ENCODE measurements around the gene NACC2. TPM values are rescaled to one million over a fixed set of nuclear protein-coding genes. Genes with fewer than 3 reads are reported as not detected.
A peak's percentile ranks its signal among the peaks of the same experiment; 100 is the strongest.

Gene NACC2
- total RNA-seq, 1 experiment from 2014 or later = not detected

DNA sequence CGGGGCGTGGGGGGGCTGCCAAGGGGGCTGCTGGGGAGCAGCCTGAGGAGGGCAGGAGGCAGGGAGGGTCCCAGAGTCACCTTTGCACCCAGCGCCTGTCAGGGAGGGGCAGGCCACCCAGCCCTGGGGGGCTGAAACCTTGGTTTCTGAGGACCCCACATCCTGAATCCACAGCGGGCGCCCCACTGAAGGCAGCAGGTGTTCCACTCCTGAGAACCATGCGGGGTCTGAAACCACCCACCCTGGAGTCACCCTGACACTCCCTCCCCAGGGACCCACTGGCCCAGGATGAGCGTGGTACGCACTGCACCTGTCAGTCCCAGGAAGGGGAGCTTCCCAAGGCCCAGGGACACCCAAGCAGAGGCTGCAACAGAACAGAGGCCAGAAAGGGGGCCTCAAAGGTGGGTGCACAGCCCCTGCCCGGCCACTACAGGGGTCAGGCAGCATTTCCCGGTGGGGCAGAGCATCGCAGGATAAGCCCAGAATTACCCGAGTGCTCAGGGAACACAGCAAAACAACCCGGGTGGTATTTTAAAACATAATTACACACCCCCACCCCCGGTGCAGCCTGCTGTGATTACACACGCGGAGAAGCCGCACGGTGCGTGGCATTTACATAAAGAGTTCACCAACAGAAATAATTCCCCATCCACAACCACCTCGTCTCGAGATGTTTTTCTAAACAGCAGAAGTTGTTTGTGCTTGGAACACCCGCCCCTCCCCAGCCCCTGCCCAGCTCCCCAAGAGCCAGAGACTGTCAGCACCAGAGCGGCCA lies 76.6 kb downstream of the NACC2 start:
- DNase-seq = no peak
- H3K79me2 ChIP-seq (ENCODE audit: low read length) = no peaks in the 10 kb centered on the region

DNA sequence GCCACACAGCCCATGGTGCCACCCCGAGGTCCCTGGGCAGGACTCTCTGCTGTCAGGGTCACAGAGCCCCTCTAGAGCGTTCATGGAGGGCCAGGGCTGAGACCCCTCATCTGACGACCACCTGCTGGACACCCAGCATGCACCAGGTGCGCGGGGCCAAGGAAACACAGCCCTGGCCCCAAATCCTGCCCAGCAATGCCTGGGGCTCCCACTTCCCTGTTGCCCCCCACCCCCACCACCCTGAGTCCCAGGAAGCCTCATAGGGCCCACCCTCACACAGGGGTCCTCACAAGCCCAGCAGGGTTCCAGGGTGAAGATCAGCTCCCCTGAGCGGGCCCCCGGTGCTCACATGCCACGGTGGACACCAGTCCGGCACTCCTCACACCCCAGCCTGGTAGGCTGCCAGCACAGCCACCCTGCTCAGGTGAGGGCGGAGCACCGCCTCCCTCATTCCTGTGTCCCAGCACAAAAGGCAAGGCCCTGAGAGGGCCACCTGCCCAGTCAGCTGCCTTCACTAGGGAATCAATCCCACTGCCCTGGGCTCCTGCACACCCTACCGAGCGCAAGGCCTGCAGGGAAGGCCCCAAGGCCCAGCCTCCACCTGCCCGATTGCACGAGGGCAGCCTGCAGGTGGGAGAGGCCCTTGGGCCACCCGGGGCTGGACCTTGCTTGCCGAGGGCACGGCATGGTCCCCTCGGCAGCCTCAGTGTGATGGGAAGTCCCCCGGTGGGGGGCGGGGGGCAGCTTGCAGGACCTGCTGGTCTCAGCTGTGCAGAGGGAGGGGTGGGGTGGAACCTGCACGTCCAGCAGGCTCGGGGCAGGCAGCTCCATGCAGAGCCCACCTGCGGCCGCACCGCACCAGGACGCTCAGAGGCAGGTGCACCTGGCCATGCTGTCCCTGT lies 77.5 kb downstream of the NACC2 start:
- H3K4me2 ChIP-seq (ENCODE audit: low read depth, low read length, poor library complexity, severe bottlenecking) = no peak overlapping the region
- no peak overlapping the region for H3K9ac ChIP-seq (ENCODE audit: low read length)
- H3K27me3 ChIP-seq (ENCODE audit: low read length) = no peaks in the 10 kb centered on the region
- no peaks in the 10 kb centered on the region; the same call in 1 of the 2 replicates for H3K9me3 ChIP-seq (ENCODE audit: low read length)
- H3K36me3 ChIP-seq (ENCODE audit: insufficient read depth, low read length) = no peaks in the 10 kb centered on the region
- H3K9me2 ChIP-seq (replicated peaks; ENCODE audit: insufficient read depth, low read length) = no peaks in the 10 kb centered on the region
- H3K4me3 ChIP-seq (ENCODE audit: low read length) = no peak overlapping the region
- 0 out of 2 replicates have a peak, but pooled peaks cover 7% of the 10 kb centered on the region for H4K20me1 ChIP-seq (ENCODE audit: insufficient read depth, low read depth, low read length)
- no peaks in the 10 kb centered on the region for H3K79me2 ChIP-seq (ENCODE audit: low read length)
- H2AFZ ChIP-seq (ENCODE audit: low read length) = no peak overlapping the region
- peak; percentile 25 for DNase-seq
- H3K27ac ChIP-seq (ENCODE audit: low read length) = no peak overlapping the region
- H3K4me1 ChIP-seq (ENCODE audit: low read length) = peaks cover 24% of the 10 kb centered on the region

More for the DNA sequence above, 76.6 kb downstream of the NACC2 start:
- peaks cover 15% of the 10 kb centered on the region for H3K4me1 ChIP-seq (ENCODE audit: low read length)
- no peaks in the 10 kb centered on the region for H3K9me2 ChIP-seq (replicated peaks; ENCODE audit: insufficient read depth, low read length)
- H3K9me3 ChIP-seq (ENCODE audit: low read length) = no peaks in the 10 kb centered on the region; the same call in 1 of the 2 replicates
- no peaks in the 10 kb centered on the region for H3K27me3 ChIP-seq (ENCODE audit: low read length)
- H2AFZ ChIP-seq (ENCODE audit: low read length) = no peak overlapping the region
- H4K20me1 ChIP-seq (ENCODE audit: insufficient read depth, low read depth, low read length) = 0 out of 2 replicates have a peak, but pooled peaks cover 7% of the 10 kb centered on the region
- H3K36me3 ChIP-seq (ENCODE audit: insufficient read depth, low read length) = no peaks in the 10 kb centered on the region
- no peak overlapping the region for H3K27ac ChIP-seq (ENCODE audit: low read length)
- H3K4me3 ChIP-seq (ENCODE audit: low read length) = no peak overlapping the region
- no peak overlapping the region for H3K4me2 ChIP-seq (ENCODE audit: low read depth, low read length, poor library complexity, severe bottlenecking)
- H3K9ac ChIP-seq (ENCODE audit: low read length) = no peak overlapping the region

DNA sequence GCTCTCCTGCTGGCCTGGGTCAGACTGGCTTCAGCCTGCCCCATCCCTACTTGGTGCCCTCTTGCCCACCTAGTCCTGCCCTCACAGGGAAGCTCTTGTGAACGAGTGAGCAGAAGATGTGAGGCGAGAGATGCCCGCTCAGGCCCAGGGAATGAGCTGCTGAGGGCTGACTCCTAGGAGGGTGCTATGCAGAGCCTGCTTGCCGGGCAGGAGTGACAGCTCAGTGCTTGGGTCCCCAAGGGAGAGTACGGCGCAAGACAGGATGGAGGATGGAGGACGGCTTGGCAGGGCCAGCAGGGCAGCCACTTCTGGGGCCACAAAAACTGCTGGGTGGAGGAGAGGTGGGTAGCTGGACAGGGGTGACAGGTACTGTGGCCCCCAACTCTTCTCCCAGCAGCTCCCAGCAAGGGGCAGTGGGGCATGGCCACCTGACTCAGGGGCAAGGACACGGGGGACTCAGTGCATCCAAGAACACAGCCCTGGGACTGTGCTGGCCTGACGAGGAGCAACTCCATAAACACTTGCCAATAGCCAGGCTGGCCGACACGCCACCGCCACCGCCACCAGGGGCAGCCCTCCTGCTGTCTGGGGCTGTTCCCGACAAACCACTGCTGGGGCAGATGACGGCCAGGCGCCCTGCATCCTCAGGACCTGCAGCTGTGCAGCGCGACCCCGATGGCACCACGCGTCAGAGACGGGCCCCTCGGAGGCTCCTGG lies 78.4 kb downstream of the NACC2 start:
- Histone ChIP-seq H3K9me3 (ENCODE audit: low read length) (no peaks in the 10 kb centered on the region; the same call in 1 of the 2 replicates), H3K4me2 (ENCODE audit: low read depth, low read length, poor library complexity, severe bottlenecking) (no peak overlapping the region), H3K4me1 (ENCODE audit: low read length) (peaks cover 32% of the 10 kb centered on the region), H3K27ac (ENCODE audit: low read length) (no peak overlapping the region), H3K9ac (ENCODE audit: low read length) (no peak overlapping the region), H3K27me3 (ENCODE audit: low read length) (no peaks in the 10 kb centered on the region), H3K36me3 (ENCODE audit: insufficient read depth, low read length) (no peaks in the 10 kb centered on the region), H2AFZ (ENCODE audit: low read length) (no peak overlapping the region), H3K4me3 (ENCODE audit: low read length) (no peak overlapping the region), H3K79me2 (ENCODE audit: low read length) (no peaks in the 10 kb centered on the region), H4K20me1 (ENCODE audit: insufficient read depth, low read depth, low read length) (0 out of 2 replicates have a peak, but pooled peaks cover 7% of the 10 kb centered on the region), H3K9me2 (replicated peaks; ENCODE audit: insufficient read depth, low read length) (no peaks in the 10 kb centered on the region)
- DNase-seq = peak; percentile 61

GRCh38 chr9:136015656-136016571 lies 79.2 kb downstream of the NACC2 start:
- H3K27me3 ChIP-seq (ENCODE audit: low read length) = no peaks in the 10 kb centered on the region
- no peak overlapping the region for H2AFZ ChIP-seq (ENCODE audit: low read length)
- H3K4me1 ChIP-seq (ENCODE audit: low read length) = peaks cover 41% of the 10 kb centered on the region
- H3K9ac ChIP-seq (ENCODE audit: low read length) = no peak overlapping the region
- 0 out of 2 replicates have a peak, but pooled peaks cover 7% of the 10 kb centered on the region for H4K20me1 ChIP-seq (ENCODE audit: insufficient read depth, low read depth, low read length)
- no peaks in the 10 kb centered on the region for H3K36me3 ChIP-seq (ENCODE audit: insufficient read depth, low read length)
- H3K27ac ChIP-seq (ENCODE audit: low read length) = no peak overlapping the region
- no peaks in the 10 kb centered on the region; the same call in 1 of the 2 replicates for H3K9me3 ChIP-seq (ENCODE audit: low read length)
- no peaks in the 10 kb centered on the region for H3K79me2 ChIP-seq (ENCODE audit: low read length)
- no peak overlapping the region for H3K4me2 ChIP-seq (ENCODE audit: low read depth, low read length, poor library complexity, severe bottlenecking)
- peak; percentile 41 for DNase-seq
- H3K9me2 ChIP-seq (replicated peaks; ENCODE audit: insufficient read depth, low read length) = no peaks in the 10 kb centered on the region
- H3K4me3 ChIP-seq (ENCODE audit: low read length) = no peak overlapping the region

DNA sequence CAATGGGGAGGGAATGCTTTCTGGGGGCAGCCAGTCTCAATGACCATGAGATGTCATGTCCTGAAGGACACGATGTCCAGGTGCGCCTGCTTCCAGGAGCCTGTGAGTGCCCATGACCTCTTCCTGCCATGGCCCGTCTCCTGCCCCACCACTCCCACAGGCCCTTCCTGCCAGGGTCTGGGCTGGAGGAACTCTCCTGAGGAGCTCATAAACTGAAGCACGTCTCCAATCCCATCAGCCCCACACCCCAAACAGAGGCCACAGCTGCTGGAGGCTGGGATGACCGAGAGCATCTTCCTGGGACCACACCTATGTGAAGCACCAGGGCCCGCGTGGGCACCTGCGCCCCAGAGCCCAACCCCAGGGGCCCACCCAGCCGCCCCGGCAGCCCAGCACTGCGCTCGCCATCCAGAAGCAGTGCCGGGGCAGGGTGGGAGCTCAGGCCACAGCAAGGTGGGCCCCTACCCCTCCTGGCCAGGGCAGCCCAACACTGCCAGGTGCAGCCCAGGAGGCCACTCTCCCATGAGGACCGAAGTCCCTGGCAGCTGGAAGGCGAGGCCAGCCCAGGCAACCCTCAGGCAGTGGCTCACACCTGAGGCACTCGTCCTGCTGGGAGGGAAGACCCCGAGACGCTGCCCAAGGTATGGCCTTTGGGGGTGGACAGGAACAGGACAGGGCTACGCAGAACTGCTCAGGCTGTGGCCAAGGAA lies 80.0 kb downstream of the NACC2 start:
- peaks cover 44% of the 10 kb centered on the region for H3K4me1 ChIP-seq (ENCODE audit: low read length)
- DNase-seq = peak; percentile 24
- no peaks in the 10 kb centered on the region for H3K27me3 ChIP-seq (ENCODE audit: low read length)
- H3K36me3 ChIP-seq (ENCODE audit: insufficient read depth, low read length) = no peaks in the 10 kb centered on the region
- no peaks in the 10 kb centered on the region; the same call in 1 of the 2 replicates for H3K9me3 ChIP-seq (ENCODE audit: low read length)
- no peak overlapping the region for H3K4me2 ChIP-seq (ENCODE audit: low read depth, low read length, poor library complexity, severe bottlenecking)
- H4K20me1 ChIP-seq (ENCODE audit: insufficient read depth, low read depth, low read length) = 0 out of 2 replicates have a peak, but pooled peaks cover 7% of the 10 kb centered on the region
- no peak overlapping the region for H3K27ac ChIP-seq (ENCODE audit: low read length)
- H3K9me2 ChIP-seq (replicated peaks; ENCODE audit: insufficient read depth, low read length) = no peaks in the 10 kb centered on the region
- H3K9ac ChIP-seq (ENCODE audit: low read length) = no peak overlapping the region
- H3K4me3 ChIP-seq (ENCODE audit: low read length) = no peak overlapping the region
- H3K79me2 ChIP-seq (ENCODE audit: low read length) = no peaks in the 10 kb centered on the region
- no peak overlapping the region for H2AFZ ChIP-seq (ENCODE audit: low read length)

- Histone ChIP-seq H4K20me1 (ENCODE audit: insufficient read depth, low read depth, low read length) (0 out of 2 replicates have a peak, but pooled peaks cover 7% of the 10 kb centered on the region), H3K4me1 (ENCODE audit: low read length) (peaks cover 51% of the 10 kb centered on the region), H3K9me2 (replicated peaks; ENCODE audit: insufficient read depth, low read length) (no peaks in the 10 kb centered on the region), H2AFZ (ENCODE audit: low read length) (no peak overlapping the region), H3K36me3 (ENCODE audit: insufficient read depth, low read length) (no peaks in the 10 kb centered on the region), H3K27me3 (ENCODE audit: low read length) (no peaks in the 10 kb centered on the region), H3K9me3 (ENCODE audit: low read length) (no peaks in the 10 kb centered on the region; the same call in 1 of the 2 replicates), H3K27ac (ENCODE audit: low read length) (no peak overlapping the region), H3K79me2 (ENCODE audit: low read length) (no peaks in the 10 kb centered on the region), H3K4me3 (ENCODE audit: low read length) (no peak overlapping the region), H3K4me2 (ENCODE audit: low read depth, low read length, poor library complexity, severe bottlenecking) (no peak overlapping the region), H3K9ac (ENCODE audit: low read length) (no peak overlapping the region)
- DNase-seq = no peak
Measured at GRCh38 chr9:136014147-136014923, 80.8 kb downstream of the NACC2 start.

All from Karpas-422 (cell line).